ENCODE measurements around the gene PTPRN2.
"Not testable (repeated sequence)": the region's sequence is repeated elsewhere in the genome, so short reads cannot be mapped to it uniquely, and the experiment has no call there.

Gene PTPRN2

GRCh38 chr7:157792241-157793086, 795.2 kb downstream of the PTPRN2 start:
- DNase-seq = no peak

GRCh38 chr7:157791666-157792065, 796.0 kb downstream of the PTPRN2 start:
- no peak for DNase-seq

GRCh38 chr7:157791261-157791660, 796.4 kb downstream of the PTPRN2 start:
- DNase-seq = no peak

GRCh38 chr7:157789942-157790341, 797.7 kb downstream of the PTPRN2 start:
- no peak for DNase-seq

GRCh38 chr7:157789094-157789493, 798.5 kb downstream of the PTPRN2 start:
- DNase-seq = no peak

GRCh38 chr7:157788573-157788972, 799.0 kb downstream of the PTPRN2 start:
- DNase-seq = no peak

- no peak for DNase-seq
Measured at GRCh38 chr7:157787275-157787701, 800.3 kb downstream of the PTPRN2 start.

GRCh38 chr7:157786375-157787274, 801.0 kb downstream of the PTPRN2 start:
- no peak for DNase-seq

- no peak for DNase-seq
Measured at GRCh38 chr7:157785486-157786186, 802.0 kb downstream of the PTPRN2 start.

- DNase-seq = no peak
Measured at GRCh38 chr7:157784979-157785441, 802.6 kb downstream of the PTPRN2 start.

GRCh38 chr7:157784041-157784835, 803.4 kb downstream of the PTPRN2 start:
- no peak for DNase-seq

GRCh38 chr7:157782041-157782440, 805.6 kb downstream of the PTPRN2 start:
- DNase-seq = no peak

GRCh38 chr7:157780721-157781120, 806.9 kb downstream of the PTPRN2 start:
- DNase-seq = no peak

- DNase-seq = no peak
Measured at GRCh38 chr7:157780312-157780711, 807.3 kb downstream of the PTPRN2 start.

GRCh38 chr7:157779206-157779605, 808.4 kb downstream of the PTPRN2 start:
- no peak for DNase-seq

GRCh38 chr7:157777194-157777762, 810.3 kb downstream of the PTPRN2 start:
- DNase-seq = not testable (repeated sequence)

GRCh38 chr7:157775560-157776332, 811.9 kb downstream of the PTPRN2 start:
- no peak for DNase-seq

- DNase-seq = no peak
Measured at GRCh38 chr7:157775021-157775559, 812.5 kb downstream of the PTPRN2 start.

GRCh38 chr7:157774495-157774894, 813.1 kb downstream of the PTPRN2 start:
- DNase-seq = no peak

GRCh38 chr7:157773361-157773760, 814.3 kb downstream of the PTPRN2 start:
- no peak for DNase-seq
